Measurements from ENCODE around the gene TPX2.
"Not testable (repeated sequence)": the region's sequence is repeated elsewhere in the genome, so short reads cannot be mapped to it uniquely, and the experiment has no call there.

The TPX2 gene

GRCh38 chr20:31769681-31770080, 30.6 kb downstream of the TPX2 start:
- DNase-seq = no peak

- no peak for DNase-seq
Measured at GRCh38 chr20:31770243-31770642, 31.2 kb downstream of the TPX2 start.

GRCh38 chr20:31774408-31774807, 35.3 kb downstream of the TPX2 start:
- no peak for DNase-seq

- no peak for DNase-seq
Measured at GRCh38 chr20:31780839-31781238, 41.7 kb downstream of the TPX2 start.

- peak; percentile 12 for DNase-seq
Measured at GRCh38 chr20:31781945-31782344, 42.9 kb downstream of the TPX2 start.

GRCh38 chr20:31784354-31785044, 45.4 kb downstream of the TPX2 start:
- no peak for DNase-seq

GRCh38 chr20:31785089-31785488, 46.0 kb downstream of the TPX2 start:
- DNase-seq = no peak

- DNase-seq = peak; percentile 72
Measured at GRCh38 chr20:31788578-31788977, 49.5 kb downstream of the TPX2 start.

GRCh38 chr20:31790401-31790800, 51.3 kb downstream of the TPX2 start:
- no peak for DNase-seq

GRCh38 chr20:31797364-31797763, 58.3 kb downstream of the TPX2 start:
- DNase-seq = no peak

- no peak for DNase-seq
Measured at GRCh38 chr20:31801508-31801907, 62.4 kb downstream of the TPX2 start.

- no peak for DNase-seq
Measured at GRCh38 chr20:31803552-31804291, 64.6 kb downstream of the TPX2 start.

- DNase-seq = no peak
Measured at GRCh38 chr20:31806564-31807355, 67.7 kb downstream of the TPX2 start.

- DNase-seq = no peak
Measured at GRCh38 chr20:31808481-31808880, 69.4 kb downstream of the TPX2 start.

- DNase-seq = peak; percentile 50
Measured at GRCh38 chr20:31809661-31810060, 70.6 kb downstream of the TPX2 start.

- no peak for DNase-seq
Measured at GRCh38 chr20:31811198-31811597, 72.1 kb downstream of the TPX2 start.

GRCh38 chr20:31811796-31812728, 73.0 kb downstream of the TPX2 start:
- DNase-seq = peak; percentile 96

- DNase-seq = no peak
Measured at GRCh38 chr20:31813611-31814010, 74.5 kb downstream of the TPX2 start.

- DNase-seq = not testable (repeated sequence)
Measured at GRCh38 chr20:31814142-31814541, 75.1 kb downstream of the TPX2 start.

GRCh38 chr20:31815408-31816188, 76.5 kb downstream of the TPX2 start:
- DNase-seq = no peak

- DNase-seq = no peak
Measured at GRCh38 chr20:31816221-31816620, 77.1 kb downstream of the TPX2 start.

GRCh38 chr20:31817461-31817860, 78.4 kb downstream of the TPX2 start:
- no peak for DNase-seq
